ENCODE data around the gene MSX2.

MSX2 gene

GRCh38 chr5:174725261-174725990, 1.0 kb downstream of the MSX2 start:
- ATAC-seq, result no peak; the same call in 2 of the 3 replicates
- TF ChIP-seq BACH2 (CRISPR knock-in tag; IDR thresholded peaks at IDR 0.05; ENCODE audit: borderline replicate concordance), result no peak

DNA sequence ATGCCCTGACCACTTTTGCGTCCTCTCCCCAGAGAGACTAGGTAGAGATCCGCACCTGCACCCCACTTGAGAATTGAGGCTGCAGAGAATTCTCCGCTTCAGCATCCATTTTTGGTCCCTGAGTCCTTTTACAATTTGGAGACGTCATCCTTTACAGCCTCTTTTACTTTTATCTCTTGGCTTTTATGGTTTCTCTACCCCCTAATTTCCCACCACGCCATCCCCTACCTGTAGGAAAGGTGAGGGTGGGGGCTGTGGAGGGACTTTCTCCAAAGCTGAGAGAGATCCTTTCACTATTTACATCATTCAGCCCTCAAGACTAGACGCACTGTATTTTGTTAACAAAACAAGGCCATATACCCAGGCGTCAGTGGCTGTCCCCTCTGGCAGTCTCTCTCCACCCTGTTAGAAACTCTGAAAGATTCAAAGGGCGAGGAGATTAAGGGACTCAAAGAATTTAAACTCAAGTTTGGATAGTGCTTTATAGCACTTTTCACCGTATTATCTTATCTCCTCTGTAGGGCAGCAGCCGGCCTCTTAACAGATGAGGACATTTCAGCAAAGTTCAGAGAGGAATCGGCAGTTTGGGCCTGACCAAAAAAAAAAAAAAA, 1.7 kb downstream of the MSX2 start:
- ATAC-seq, result no peak
- TF ChIP-seq, protein P1, sequence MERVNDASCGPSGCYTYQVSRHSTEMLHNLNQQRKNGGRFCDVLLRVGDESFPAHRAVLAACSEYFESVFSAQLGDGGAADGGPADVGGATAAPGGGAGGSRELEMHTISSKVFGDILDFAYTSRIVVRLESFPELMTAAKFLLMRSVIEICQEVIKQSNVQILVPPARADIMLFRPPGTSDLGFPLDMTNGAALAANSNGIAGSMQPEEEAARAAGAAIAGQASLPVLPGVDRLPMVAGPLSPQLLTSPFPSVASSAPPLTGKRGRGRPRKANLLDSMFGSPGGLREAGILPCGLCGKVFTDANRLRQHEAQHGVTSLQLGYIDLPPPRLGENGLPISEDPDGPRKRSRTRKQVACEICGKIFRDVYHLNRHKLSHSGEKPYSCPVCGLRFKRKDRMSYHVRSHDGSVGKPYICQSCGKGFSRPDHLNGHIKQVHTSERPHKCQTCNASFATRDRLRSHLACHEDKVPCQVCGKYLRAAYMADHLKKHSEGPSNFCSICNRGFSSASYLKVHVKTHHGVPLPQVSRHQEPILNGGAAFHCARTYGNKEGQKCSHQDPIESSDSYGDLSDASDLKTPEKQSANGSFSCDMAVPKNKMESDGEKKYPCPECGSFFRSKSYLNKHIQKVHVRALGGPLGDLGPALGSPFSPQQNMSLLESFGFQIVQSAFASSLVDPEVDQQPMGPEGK (CRISPR knock-in tag; IDR thresholded peaks at IDR 0.05; ENCODE audit: borderline replicate concordance), result no peak
- TF ChIP-seq GLIS3 (CRISPR knock-in tag; IDR thresholded peaks at IDR 0.05) (no peak), ESRRG (CRISPR knock-in tag; IDR thresholded peaks at IDR 0.05) (no peak), PPARA (CRISPR knock-in tag; IDR thresholded peaks at IDR 0.05; ENCODE audit: borderline replicate concordance) (no peak), CSDC2 (CRISPR knock-in tag; IDR thresholded peaks at IDR 0.05) (no peak), RARB (CRISPR knock-in tag; IDR thresholded peaks at IDR 0.05) (no peak), ZFP3 (CRISPR knock-in tag; IDR thresholded peaks at IDR 0.05) (no peak), ARNTL (CRISPR knock-in tag; IDR thresholded peaks at IDR 0.05; ENCODE audit: borderline replicate concordance, low read depth) (no peak)
- TF ChIP-seq, protein P2, sequence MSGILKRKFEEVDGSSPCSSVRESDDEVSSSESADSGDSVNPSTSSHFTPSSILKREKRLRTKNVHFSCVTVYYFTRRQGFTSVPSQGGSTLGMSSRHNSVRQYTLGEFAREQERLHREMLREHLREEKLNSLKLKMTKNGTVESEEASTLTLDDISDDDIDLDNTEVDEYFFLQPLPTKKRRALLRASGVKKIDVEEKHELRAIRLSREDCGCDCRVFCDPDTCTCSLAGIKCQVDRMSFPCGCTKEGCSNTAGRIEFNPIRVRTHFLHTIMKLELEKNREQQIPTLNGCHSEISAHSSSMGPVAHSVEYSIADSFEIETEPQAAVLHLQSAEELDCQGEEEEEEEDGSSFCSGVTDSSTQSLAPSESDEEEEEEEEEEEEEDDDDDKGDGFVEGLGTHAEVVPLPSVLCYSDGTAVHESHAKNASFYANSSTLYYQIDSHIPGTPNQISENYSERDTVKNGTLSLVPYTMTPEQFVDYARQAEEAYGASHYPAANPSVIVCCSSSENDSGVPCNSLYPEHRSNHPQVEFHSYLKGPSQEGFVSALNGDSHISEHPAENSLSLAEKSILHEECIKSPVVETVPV (CRISPR knock-in tag; IDR thresholded peaks at IDR 0.05), result no peak
- TF ChIP-seq, protein P3, sequence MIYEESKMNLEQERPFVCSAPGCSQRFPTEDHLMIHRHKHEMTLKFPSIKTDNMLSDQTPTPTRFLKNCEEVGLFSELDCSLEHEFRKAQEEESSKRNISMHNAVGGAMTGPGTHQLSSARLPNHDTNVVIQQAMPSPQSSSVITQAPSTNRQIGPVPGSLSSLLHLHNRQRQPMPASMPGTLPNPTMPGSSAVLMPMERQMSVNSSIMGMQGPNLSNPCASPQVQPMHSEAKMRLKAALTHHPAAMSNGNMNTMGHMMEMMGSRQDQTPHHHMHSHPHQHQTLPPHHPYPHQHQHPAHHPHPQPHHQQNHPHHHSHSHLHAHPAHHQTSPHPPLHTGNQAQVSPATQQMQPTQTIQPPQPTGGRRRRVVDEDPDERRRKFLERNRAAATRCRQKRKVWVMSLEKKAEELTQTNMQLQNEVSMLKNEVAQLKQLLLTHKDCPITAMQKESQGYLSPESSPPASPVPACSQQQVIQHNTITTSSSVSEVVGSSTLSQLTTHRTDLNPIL (CRISPR knock-in tag; IDR thresholded peaks at IDR 0.05; ENCODE audit: low read depth), result no peak
- TF ChIP-seq, protein P4, sequence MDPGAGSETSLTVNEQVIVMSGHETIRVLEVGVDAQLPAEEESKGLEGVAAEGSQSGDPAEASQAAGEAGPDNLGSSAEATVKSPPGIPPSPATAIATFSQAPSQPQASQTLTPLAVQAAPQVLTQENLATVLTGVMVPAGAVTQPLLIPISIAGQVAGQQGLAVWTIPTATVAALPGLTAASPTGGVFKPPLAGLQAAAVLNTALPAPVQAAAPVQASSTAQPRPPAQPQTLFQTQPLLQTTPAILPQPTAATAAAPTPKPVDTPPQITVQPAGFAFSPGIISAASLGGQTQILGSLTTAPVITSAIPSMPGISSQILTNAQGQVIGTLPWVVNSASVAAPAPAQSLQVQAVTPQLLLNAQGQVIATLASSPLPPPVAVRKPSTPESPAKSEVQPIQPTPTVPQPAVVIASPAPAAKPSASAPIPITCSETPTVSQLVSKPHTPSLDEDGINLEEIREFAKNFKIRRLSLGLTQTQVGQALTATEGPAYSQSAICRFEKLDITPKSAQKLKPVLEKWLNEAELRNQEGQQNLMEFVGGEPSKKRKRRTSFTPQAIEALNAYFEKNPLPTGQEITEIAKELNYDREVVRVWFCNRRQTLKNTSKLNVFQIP (CRISPR knock-in tag; IDR thresholded peaks at IDR 0.05; ENCODE audit: borderline replicate concordance, low read depth), result no peak

DNA sequence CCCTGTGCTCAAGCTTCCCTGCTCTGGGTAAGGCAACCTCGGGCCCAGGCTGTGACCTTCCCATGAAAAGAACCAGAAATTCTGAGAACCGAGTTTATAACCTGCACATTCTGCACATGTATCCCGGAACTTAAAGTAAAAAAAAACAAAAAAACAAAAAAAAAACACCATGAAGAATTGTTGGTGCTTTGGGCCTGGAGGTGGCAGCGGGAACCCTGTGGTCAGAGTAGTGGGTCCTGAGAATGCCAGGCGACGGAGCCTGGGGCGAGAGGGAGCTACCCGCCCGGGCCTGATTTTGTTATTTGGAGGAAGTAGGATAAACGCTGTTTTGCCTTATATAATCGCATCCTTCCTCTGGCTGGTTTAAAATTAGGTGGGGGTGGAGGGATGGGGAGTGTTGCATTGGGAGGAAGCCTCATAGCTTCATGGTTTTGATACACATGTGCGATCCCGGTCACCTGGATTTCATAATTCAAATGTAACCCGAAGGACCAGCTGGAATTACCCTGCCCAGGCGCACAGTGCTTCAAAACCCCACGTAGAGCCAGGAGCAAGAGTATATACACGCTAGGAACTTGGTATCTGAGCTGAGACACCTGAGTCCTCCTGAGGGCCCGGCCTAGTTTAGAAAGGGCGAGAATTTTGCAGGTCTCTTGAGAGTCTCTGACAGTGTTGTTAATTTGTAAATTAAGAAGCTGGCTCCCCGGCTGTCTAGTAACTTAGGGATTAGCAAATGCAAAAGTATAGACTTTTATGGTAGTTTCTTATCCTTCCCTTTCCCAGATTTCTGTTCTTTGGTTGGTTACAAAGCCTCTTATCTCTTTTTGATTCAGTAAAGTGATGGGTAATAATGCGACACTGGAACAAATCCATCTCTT, 2.8 kb downstream of the MSX2 start:
- TF ChIP-seq GLIS3 (CRISPR knock-in tag; IDR thresholded peaks at IDR 0.05), result no peak
- no peak for ATAC-seq

DNA sequence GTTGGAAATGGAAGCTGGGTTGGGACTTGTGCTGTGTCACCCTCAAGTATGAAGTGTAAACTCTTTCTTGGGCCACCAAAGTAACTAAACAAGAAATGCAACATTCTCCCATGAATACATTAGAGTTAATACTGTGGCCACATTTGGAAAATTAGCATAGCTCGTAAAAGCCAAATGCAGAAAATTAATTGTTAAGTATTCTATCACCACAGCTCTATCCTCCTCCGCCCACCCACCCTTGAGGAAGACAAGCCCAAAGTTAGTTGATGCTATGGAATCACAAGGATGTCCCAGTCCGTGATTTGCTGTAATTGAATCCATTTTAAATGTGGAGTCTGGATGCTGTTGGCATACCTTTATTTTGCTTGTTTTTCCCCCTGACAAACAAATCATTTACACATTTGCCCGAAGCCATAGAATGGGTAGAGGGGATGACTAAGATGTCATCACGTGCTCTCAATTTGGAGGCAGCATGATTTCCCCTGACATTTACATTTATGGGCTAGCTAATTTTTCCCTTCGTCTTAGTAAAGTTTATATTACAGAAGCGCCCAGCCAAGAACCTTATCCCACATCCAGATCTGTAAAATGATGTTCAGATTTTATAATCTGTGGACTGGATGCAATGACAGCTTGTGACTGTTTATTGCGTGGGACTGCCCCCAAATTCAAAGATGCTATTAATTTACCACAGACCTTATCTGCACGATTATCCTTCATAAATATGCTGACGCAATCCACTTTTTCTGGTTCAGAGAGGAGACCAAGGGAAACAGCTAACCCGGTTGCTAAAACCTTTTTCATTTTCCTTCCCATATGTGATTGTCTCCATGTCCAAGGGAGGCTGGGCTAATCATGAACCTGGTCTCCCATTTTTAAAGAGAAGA, 3.7 kb downstream of the MSX2 start:
- no peak for TF ChIP-seq ZFP3 (CRISPR knock-in tag; IDR thresholded peaks at IDR 0.05)
- peak; percentile 47; the same call in 1 of the 2 replicates for TF ChIP-seq TCF4 (CRISPR knock-in tag; IDR thresholded peaks at IDR 0.05; ENCODE audit: borderline replicate concordance)
- TF ChIP-seq, protein P3 (CRISPR knock-in tag; IDR thresholded peaks at IDR 0.05; ENCODE audit: low read depth), result no peak
- no peak for TF ChIP-seq ESRRG (CRISPR knock-in tag; IDR thresholded peaks at IDR 0.05)
- no peak for TF ChIP-seq PPARA (CRISPR knock-in tag; IDR thresholded peaks at IDR 0.05; ENCODE audit: borderline replicate concordance)
- peak; percentile 39; the same call in 1 of the 2 replicates for TF ChIP-seq TSHZ2 (CRISPR knock-in tag; IDR thresholded peaks at IDR 0.05)
- ATAC-seq, result no peak

Data from SK-N-SH treated with all-trans-retinoic acid at 6 μM for 48 hours (cell line).